ENCODE data around the gene NOP10. TPM values are rescaled to one million over a fixed set of nuclear protein-coding genes. Genes with fewer than 3 reads are reported as not detected.
A peak's percentile ranks its signal among the peaks of the same experiment; 100 is the strongest.

The NOP10 gene
- total RNA-seq, 4 donors from 2014 or later: 56.9 to 78.8 (median 72.3) TPM

- peak overlapping the region; percentile 84 to 90 for H3K27ac ChIP-seq
Measured at GRCh38 chr15:34336231-34336990, 6.5 kb downstream of the NOP10 start.

GRCh38 chr15:34335176-34336032, 7.5 kb downstream of the NOP10 start:
- Histone ChIP-seq H3K4me3 (no peak overlapping the region), H3K27me3 (no peaks in the 10 kb centered on the region), H3K9me3 (no peaks in the 10 kb centered on the region), H3K36me3 (no peaks in the 10 kb centered on the region), H3K27ac (peak overlapping the region; percentile 22 to 66), H3K4me1 (peaks cover 8 to 10% of the 10 kb centered on the region in 2 donors)
- intact Hi-C loops (cut with DNase I; ENCODE audit: low total_unique reads): no loop called here
- TF ChIP-seq, protein P1, sequence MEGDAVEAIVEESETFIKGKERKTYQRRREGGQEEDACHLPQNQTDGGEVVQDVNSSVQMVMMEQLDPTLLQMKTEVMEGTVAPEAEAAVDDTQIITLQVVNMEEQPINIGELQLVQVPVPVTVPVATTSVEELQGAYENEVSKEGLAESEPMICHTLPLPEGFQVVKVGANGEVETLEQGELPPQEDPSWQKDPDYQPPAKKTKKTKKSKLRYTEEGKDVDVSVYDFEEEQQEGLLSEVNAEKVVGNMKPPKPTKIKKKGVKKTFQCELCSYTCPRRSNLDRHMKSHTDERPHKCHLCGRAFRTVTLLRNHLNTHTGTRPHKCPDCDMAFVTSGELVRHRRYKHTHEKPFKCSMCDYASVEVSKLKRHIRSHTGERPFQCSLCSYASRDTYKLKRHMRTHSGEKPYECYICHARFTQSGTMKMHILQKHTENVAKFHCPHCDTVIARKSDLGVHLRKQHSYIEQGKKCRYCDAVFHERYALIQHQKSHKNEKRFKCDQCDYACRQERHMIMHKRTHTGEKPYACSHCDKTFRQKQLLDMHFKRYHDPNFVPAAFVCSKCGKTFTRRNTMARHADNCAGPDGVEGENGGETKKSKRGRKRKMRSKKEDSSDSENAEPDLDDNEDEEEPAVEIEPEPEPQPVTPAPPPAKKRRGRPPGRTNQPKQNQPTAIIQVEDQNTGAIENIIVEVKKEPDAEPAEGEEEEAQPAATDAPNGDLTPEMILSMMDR (IDR thresholded peaks at IDR 0.05): no peak
- no peak for TF ChIP-seq POLR2A (IDR thresholded peaks at IDR 0.05)
- no peak for DNase-seq

More at GRCh38 chr15:34336231-34336990, 6.5 kb downstream of the NOP10 start:
- H3K4me1 ChIP-seq: peaks cover 8 to 10% of the 10 kb centered on the region in 2 donors
- H3K27me3 ChIP-seq: no peaks in the 10 kb centered on the region
- intact Hi-C loops (cut with DNase I; ENCODE audit: low total_unique reads): no loop called here
- peak overlapping the region; percentile 69 to 89 for H3K4me3 ChIP-seq
- DNase-seq: no peak
- no peaks in the 10 kb centered on the region for H3K36me3 ChIP-seq
- TF ChIP-seq, protein P1 (IDR thresholded peaks at IDR 0.05): no peak
- no peak for TF ChIP-seq POLR2A (IDR thresholded peaks at IDR 0.05)
- no peaks in the 10 kb centered on the region for H3K9me3 ChIP-seq

GRCh38 chr15:34334672-34335071, 8.3 kb downstream of the NOP10 start:
- Histone ChIP-seq H3K9me3 (no peaks in the 10 kb centered on the region), H3K4me1 (peaks cover 8 to 10% of the 10 kb centered on the region in 2 donors), H3K27me3 (no peaks in the 10 kb centered on the region), H3K36me3 (no peaks in the 10 kb centered on the region), H3K4me3 (no peak overlapping the region), H3K27ac (peak overlapping the region in 1 of 2 donors; percentile 11)
- TF ChIP-seq, protein P1 (IDR thresholded peaks at IDR 0.05): no peak
- TF ChIP-seq POLR2A (IDR thresholded peaks at IDR 0.05): no peak
- no peak for DNase-seq
- intact Hi-C loops (cut with DNase I; ENCODE audit: low total_unique reads): no loop called here

GRCh38 chr15:34332553-34333120, 10.3 kb downstream of the NOP10 start:
- DNase-seq: no peak
- intact Hi-C loops (cut with DNase I; ENCODE audit: low total_unique reads): no loop called here
- H3K27ac ChIP-seq: no peak overlapping the region
- no peaks in the 10 kb centered on the region for H3K27me3 ChIP-seq
- no peaks in the 10 kb centered on the region for H3K36me3 ChIP-seq
- TF ChIP-seq, protein P1 (IDR thresholded peaks at IDR 0.05): no peak
- TF ChIP-seq POLR2A (IDR thresholded peaks at IDR 0.05): no peak
- H3K4me3 ChIP-seq: no peak overlapping the region
- no peaks in the 10 kb centered on the region for H3K9me3 ChIP-seq
- H3K4me1 ChIP-seq: peaks cover 8 to 10% of the 10 kb centered on the region in 2 donors

Data from uterus (tissue), 4 donors.